ENCODE results near the gene ZFYVE21. TPM values are rescaled to one million over a fixed set of nuclear protein-coding genes. Genes with fewer than 3 reads are reported as not detected.

Gene ZFYVE21
- total RNA-seq, 1 experiment from 2014 or later, result 59.7 TPM

- no peak for TF ChIP-seq ZSCAN18 (CRISPR knock-in tag; IDR thresholded peaks at IDR 0.05)
- no peak for TF ChIP-seq NR2C2 (CRISPR knock-in tag; IDR thresholded peaks at IDR 0.05)
- TF ChIP-seq FOXP1 (CRISPR knock-in tag; IDR thresholded peaks at IDR 0.05; ENCODE audit: borderline replicate concordance), result no peak
- TF ChIP-seq NR1H2 (CRISPR knock-in tag; IDR thresholded peaks at IDR 0.05), result no peak
- TF ChIP-seq ARID4B (CRISPR knock-in tag; IDR thresholded peaks at IDR 0.05; ENCODE audit: borderline replicate concordance), result no peak
- no peak for TF ChIP-seq JUN (CRISPR knock-in tag; IDR thresholded peaks at IDR 0.05)
- no peak for TF ChIP-seq CDX4 (CRISPR knock-in tag; IDR thresholded peaks at IDR 0.05; ENCODE audit: borderline replicate concordance)
- TF ChIP-seq ATF1 (CRISPR knock-in tag; IDR thresholded peaks at IDR 0.05), result no peak
Measured at GRCh38 chr14:103685276-103686211, 30.1 kb upstream of the ZFYVE21 start (continued).

- no peaks in the 10 kb centered on the region; the same call in 1 of the 2 replicates for H3K4me1 Mint-ChIP-seq
- peak overlapping the region; percentile 49; the same call in 1 of the 2 replicates for H3K27ac Mint-ChIP-seq
- TF ChIP-seq ELF4 (CRISPR knock-in tag; IDR thresholded peaks at IDR 0.05; ENCODE audit: low read depth) (no peak), ZNF425 (CRISPR knock-in tag; conservative IDR thresholded peaks at IDR 0.05) (no peak), ATF2 (CRISPR knock-in tag; IDR thresholded peaks at IDR 0.05; ENCODE audit: borderline replicate concordance, low read depth) (no peak), IRF2 (CRISPR knock-in tag; IDR thresholded peaks at IDR 0.05; ENCODE audit: borderline replicate concordance, low read depth) (no peak), ATF1 (CRISPR knock-in tag; IDR thresholded peaks at IDR 0.05) (no peak), ZNF263 (CRISPR knock-in tag; IDR thresholded peaks at IDR 0.05; ENCODE audit: low read depth) (no peak), NFYB (CRISPR knock-in tag; conservative IDR thresholded peaks at IDR 0.05; ENCODE audit: low read depth) (no peak), ZNF317 (CRISPR knock-in tag; IDR thresholded peaks at IDR 0.05; ENCODE audit: borderline replicate concordance, low read depth) (no peak)
- H3K27me3 Mint-ChIP-seq (ENCODE audit: low read depth), result no peaks in the 10 kb centered on the region
- DNase-seq (ENCODE audit: low spot score), result no peak
- H3K36me3 Mint-ChIP-seq, result peaks cover 42% of the 10 kb centered on the region
- ATAC-seq, result no peak
- CTCF ChIA-PET, result no interaction called here
- H3K9me3 Mint-ChIP-seq, result no peaks in the 10 kb centered on the region
- POLR2A ChIA-PET, result no interaction called here
- no peak overlapping the region for H3K4me3 Mint-ChIP-seq
Measured at GRCh38 chr14:103686831-103687485, 28.7 kb upstream of the ZFYVE21 start.
